ENCODE measurements around the gene IFFO2. TPM values are rescaled to one million over a fixed set of nuclear protein-coding genes. Genes with fewer than 3 reads are reported as not detected.

The IFFO2 gene
- total and polyA plus RNA-seq, 4 donors = 0.88 to 7.4 (median 3.0) TPM

GRCh38 chr1:18962121-18962721 lies 5.7 kb upstream of the IFFO2 start:
- Histone ChIP-seq H3K9ac (ENCODE audit: low read depth in 1 of 2, low read length in 2 of 2) (no peak overlapping the region), H3K9me3 (ENCODE audit: control insufficient read depth in 4 of 4, low read length in 3 of 4) (no peaks in the 10 kb centered on the region), H3K4me3 (ENCODE audit: low read depth in 1 of 3, low read length in 3 of 3) (no peak overlapping the region), H3K27me3 (ENCODE audit: control insufficient read depth in 4 of 4, insufficient read depth in 4 of 4, low read length in 3 of 4) (no peaks in the 10 kb centered on the region), H3K36me3 (ENCODE audit: control insufficient read depth in 4 of 4, insufficient read depth in 3 of 4, low read depth in 1 of 4, low read length in 3 of 4) (no peaks in the 10 kb centered on the region), H3K4me1 (ENCODE audit: control insufficient read depth in 4 of 4, insufficient read depth in 4 of 4, low read length in 3 of 4) (peaks cover 0 to 6% (median 2%) of the 10 kb centered on the region in 4 donors), H3K27ac (ENCODE audit: low read depth in 1 of 2, low read length in 2 of 2) (no peak overlapping the region)
- TF ChIP-seq EGR1 (IDR thresholded peaks at IDR 0.05; ENCODE audit: low read depth in 2 of 2) = no peak
- TF ChIP-seq NR2F2 (IDR thresholded peaks at IDR 0.05) = no peak
- no peak for TF ChIP-seq HNF4G (IDR thresholded peaks at IDR 0.05)
- no peak for TF ChIP-seq GABPA (IDR thresholded peaks at IDR 0.05 in 1 of 2, conservative IDR thresholded peaks at IDR 0.05 in 1 of 2)
- TF ChIP-seq FOXA1 (IDR thresholded peaks at IDR 0.05) = no peak
- TF ChIP-seq SP1 (IDR thresholded peaks at IDR 0.05) = no peak
- no peak for TF ChIP-seq REST (IDR thresholded peaks at IDR 0.05)
- TF ChIP-seq HNF4A (conservative IDR thresholded peaks at IDR 0.05) = no peak
- TF ChIP-seq MAX (IDR thresholded peaks at IDR 0.05) = no peak
- TF ChIP-seq YY1 (IDR thresholded peaks at IDR 0.05) = no peak
- 78% methylated on average over 9 of the region's 9 CpGs for WGBS
- DNase-seq (ENCODE audit: low spot score) = no peak

GRCh38 chr1:18960821-18961220 lies 4.3 kb upstream of the IFFO2 start:
- Histone ChIP-seq H3K27me3 (ENCODE audit: control insufficient read depth in 4 of 4, insufficient read depth in 4 of 4, low read length in 3 of 4) (no peaks in the 10 kb centered on the region), H3K4me3 (ENCODE audit: low read depth in 1 of 3, low read length in 3 of 3) (no peak overlapping the region), H3K9ac (ENCODE audit: low read depth in 1 of 2, low read length in 2 of 2) (no peak overlapping the region), H3K36me3 (ENCODE audit: control insufficient read depth in 4 of 4, insufficient read depth in 3 of 4, low read depth in 1 of 4, low read length in 3 of 4) (no peaks in the 10 kb centered on the region), H3K9me3 (ENCODE audit: control insufficient read depth in 4 of 4, low read length in 3 of 4) (no peaks in the 10 kb centered on the region), H3K4me1 (ENCODE audit: control insufficient read depth in 4 of 4, insufficient read depth in 4 of 4, low read length in 3 of 4) (peaks cover 0 to 10% (median 4%) of the 10 kb centered on the region in 4 donors), H3K27ac (ENCODE audit: low read depth in 1 of 2, low read length in 2 of 2) (no peak overlapping the region)
- 78% methylated on average over 3 of the region's 3 CpGs for WGBS
- DNase-seq (ENCODE audit: low spot score) = no peak
- TF ChIP-seq YY1 (IDR thresholded peaks at IDR 0.05) = no peak
- no peak for TF ChIP-seq EGR1 (IDR thresholded peaks at IDR 0.05; ENCODE audit: low read depth in 2 of 2)
- TF ChIP-seq GABPA (IDR thresholded peaks at IDR 0.05 in 1 of 2, conservative IDR thresholded peaks at IDR 0.05 in 1 of 2) = no peak
- TF ChIP-seq RXRA (IDR thresholded peaks at IDR 0.05) = no peak
- TF ChIP-seq HNF4G (IDR thresholded peaks at IDR 0.05) = no peak
- no peak for TF ChIP-seq SP1 (IDR thresholded peaks at IDR 0.05)
- no peak for TF ChIP-seq ZBTB33 (IDR thresholded peaks at IDR 0.05)
- no peak for TF ChIP-seq NR2F2 (IDR thresholded peaks at IDR 0.05)
- TF ChIP-seq TAF1 (conservative IDR thresholded peaks at IDR 0.05) = no peak
- TF ChIP-seq CTCF (IDR thresholded peaks at IDR 0.05; ENCODE audit: low read depth, low read length, missing input control) = no peak
- no peak for TF ChIP-seq FOXA2 (IDR thresholded peaks at IDR 0.05)
- TF ChIP-seq MAX (IDR thresholded peaks at IDR 0.05) = no peak
- TF ChIP-seq HNF4A (conservative IDR thresholded peaks at IDR 0.05) = no peak

All from liver (tissue), 9 donors.